Fibroblast of skin of right quadriceps (primary cell): Measurements from ENCODE around the gene UNC5B.

Experiments used
- DNase-seq: peaks from one replicate; pipeline ENCODE4 v3.0.0-alpha.2; 2013

The UNC5B gene

DNA sequence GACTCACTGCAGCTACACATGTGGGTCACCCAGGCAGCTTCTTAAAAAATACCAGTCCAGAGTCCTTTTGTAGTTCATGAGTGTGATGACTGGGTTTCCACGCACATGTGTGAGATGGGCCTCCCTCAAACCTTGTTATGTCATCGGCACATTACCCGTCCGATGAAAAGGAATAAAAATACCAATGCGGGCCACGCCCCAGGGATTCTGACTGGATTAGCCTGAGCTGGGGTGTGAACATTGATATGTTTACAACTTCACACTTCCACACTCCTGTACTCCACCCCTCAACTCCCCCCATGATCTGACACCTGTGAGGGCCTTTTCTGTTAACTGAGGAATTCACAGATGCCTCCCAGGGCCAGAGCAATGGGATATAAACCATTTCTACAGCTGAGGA lies 112.9 kb downstream of the UNC5B start:
- no peak for DNase-seq

DNA sequence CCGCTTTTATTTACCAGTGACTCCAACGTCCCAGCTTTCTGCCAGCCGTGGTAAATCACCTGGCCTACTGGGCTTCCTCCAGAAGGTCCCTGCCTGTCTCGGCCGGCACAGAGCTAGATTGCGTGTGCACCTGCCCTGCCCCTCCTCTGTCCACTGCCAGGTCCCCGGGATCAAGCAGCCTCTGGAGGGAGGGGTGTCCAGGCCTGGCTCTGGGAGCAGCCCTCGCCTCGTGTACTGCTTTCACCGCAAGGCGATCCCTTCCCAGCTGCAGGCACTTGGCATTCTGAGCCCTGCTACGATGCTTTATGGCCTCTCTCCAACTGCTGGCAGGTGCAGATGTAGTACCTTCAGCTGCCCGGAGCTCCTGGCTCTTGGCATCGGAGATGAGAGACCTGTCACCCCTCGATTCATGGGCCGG lies 114.1 kb downstream of the UNC5B start:
- DNase-seq = no peak

- DNase-seq = no peak
Measured at GRCh38 chr10:71330789-71331404, 118.5 kb downstream of the UNC5B start.

DNA sequence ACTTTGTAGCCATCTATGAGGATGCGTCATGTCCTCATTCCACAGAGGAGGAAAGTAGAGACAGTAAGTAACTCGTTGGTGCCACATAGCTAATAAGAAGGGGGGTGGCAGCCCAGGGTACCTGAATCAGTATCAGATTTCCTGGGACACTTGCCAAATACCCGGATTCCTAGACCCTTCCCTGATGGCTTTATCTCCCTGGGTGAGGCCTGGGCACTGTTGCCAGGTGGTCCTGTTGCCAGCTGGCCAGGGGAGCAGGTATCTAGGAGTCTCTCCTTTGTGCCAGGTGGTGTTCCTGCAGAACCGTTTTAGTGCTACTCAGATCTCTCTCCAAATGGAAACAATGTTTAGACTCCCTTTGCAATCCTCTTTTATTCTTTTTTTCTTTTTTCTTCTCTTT lies 119.4 kb downstream of the UNC5B start:
- no peak for DNase-seq

DNA sequence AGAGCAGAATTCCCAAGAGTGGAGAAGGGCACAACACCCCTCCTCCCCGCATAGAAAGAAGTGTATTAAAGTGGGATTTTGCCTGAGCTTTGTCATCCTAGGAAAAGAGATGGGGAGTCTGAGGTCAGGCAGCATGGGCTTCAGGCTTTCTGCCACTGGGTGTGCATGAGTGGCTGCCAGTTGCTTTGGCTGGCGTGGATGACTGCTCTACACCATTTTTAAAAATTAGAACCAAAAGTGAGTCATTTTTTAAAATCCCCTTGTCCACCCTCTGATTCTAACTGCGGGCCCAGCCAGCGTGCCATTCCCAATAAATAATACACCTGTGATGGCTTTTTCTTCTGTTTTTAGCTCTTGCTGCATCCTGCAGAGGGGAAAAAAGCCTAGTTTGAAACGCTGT lies 120.1 kb downstream of the UNC5B start:
- DNase-seq = no peak

GRCh38 chr10:71333129-71333887 lies 120.9 kb downstream of the UNC5B start:
- no peak for DNase-seq

DNA sequence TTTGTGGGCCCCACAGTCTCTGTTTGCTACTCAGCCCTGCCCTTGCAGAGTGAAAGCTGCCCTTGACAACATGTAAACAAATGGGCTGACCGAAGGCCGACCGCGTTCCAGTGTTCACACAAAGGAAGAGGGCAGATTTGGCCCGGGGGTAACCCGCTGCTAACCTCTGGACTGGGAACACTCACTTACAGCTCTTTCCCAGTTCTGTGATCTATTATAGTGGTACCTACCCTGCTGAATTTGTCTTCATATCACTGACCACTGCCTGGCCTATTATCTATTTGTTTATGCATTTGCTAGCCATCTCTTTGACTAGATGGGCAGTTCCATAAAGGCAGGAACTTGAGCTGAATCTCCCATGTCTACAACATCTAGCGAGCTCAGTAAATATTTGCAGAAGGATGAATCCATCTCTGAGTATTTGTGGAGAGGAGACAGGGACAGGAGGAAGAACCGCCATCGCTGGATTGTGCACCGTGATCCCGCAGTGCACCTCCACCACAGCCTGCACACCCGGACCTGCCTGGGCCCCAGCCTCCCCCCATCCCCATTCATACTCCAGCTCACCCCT lies 121.9 kb downstream of the UNC5B start:
- no peak for DNase-seq

- DNase-seq = no peak
Measured at GRCh38 chr10:71335173-71335708, 122.9 kb downstream of the UNC5B start.

DNA sequence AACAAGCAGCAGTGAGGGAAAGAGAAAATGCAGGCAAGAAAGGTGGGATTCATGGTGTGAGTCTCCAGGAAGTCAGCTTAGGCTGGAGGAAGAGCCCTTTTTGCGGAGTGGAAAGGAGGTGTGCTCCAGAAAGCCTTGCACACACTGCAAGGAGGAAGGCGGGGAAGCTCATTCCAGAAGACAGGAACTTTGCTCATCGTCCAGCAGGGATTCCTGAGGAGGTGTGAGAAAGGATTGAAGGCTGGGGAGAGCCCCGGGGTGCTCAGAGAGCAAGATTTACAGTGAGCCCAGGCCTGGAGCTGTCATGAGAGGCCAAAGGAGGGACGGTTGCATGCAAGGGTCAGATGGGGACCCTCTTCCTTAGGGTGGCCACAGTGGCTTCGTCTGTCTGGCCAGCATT lies 124.3 kb downstream of the UNC5B start:
- DNase-seq = no peak

DNA sequence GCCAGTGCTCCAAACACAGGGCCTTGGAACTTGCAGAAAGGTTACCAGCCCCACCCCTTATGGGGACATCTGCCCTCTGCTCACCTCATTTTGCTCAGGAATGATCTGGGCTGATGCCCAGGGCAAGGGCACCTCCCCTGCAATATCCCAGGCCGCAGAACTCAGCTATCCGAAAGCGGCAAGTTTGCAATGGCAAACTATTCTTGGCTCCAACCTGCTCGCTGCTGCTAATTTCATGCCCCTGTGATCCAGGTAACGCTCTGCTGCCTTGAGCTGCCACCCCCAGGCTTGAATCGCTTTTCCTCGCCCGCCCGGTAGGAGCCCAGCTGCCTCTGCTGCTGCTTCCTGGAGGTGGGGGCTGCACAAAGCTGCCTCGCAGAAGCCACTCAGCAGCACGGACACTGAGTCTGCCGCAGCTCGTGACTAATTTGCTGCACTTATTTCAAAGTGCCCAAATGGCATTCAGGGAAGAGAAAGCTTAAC lies 124.9 kb downstream of the UNC5B start:
- DNase-seq = no peak

- DNase-seq = no peak
Measured at GRCh38 chr10:71338728-71339495, 126.5 kb downstream of the UNC5B start.

DNA sequence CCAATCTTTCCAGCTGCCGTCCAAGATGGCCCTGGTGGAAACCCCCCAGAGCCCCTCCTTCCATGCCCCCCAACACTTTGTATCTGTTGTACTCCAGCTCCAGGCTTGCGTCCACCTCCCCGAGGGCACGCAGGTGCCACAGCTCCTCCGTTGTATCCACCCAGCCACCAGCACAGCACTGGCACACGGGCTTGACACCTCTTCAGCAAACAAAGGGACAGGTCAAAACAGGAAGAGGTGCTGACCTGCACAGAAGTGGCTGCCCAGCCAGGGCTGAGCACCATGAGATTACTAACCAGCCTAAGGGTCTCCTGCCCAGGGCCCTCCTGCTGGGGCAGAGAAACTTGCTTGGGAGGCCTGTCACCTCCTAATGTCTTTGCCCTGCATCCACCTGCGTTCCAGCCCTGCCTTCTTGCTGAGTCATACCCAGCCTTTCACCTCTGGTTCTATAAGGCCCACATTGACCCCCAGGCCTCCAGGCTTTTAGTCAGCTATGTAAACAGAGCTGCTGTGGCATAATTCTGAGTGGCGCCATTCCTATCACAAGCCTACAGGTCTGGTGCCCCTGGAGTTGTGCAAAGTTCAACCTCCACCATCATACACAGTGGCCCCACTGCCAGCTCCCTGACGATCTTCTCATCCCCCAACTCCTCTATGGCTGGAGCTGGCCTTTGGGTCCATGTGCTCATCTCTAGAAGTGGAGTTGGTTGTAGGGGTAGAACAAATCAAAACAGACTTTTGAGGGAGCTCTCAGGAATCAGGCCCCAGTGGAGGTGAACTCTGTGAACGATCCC lies 127.6 kb downstream of the UNC5B start:
- DNase-seq = no peak

- no peak for DNase-seq
Measured at GRCh38 chr10:71342573-71343391, 130.4 kb downstream of the UNC5B start.

- DNase-seq = no peak
Measured at GRCh38 chr10:71343392-71343773, 131.0 kb downstream of the UNC5B start.

DNA sequence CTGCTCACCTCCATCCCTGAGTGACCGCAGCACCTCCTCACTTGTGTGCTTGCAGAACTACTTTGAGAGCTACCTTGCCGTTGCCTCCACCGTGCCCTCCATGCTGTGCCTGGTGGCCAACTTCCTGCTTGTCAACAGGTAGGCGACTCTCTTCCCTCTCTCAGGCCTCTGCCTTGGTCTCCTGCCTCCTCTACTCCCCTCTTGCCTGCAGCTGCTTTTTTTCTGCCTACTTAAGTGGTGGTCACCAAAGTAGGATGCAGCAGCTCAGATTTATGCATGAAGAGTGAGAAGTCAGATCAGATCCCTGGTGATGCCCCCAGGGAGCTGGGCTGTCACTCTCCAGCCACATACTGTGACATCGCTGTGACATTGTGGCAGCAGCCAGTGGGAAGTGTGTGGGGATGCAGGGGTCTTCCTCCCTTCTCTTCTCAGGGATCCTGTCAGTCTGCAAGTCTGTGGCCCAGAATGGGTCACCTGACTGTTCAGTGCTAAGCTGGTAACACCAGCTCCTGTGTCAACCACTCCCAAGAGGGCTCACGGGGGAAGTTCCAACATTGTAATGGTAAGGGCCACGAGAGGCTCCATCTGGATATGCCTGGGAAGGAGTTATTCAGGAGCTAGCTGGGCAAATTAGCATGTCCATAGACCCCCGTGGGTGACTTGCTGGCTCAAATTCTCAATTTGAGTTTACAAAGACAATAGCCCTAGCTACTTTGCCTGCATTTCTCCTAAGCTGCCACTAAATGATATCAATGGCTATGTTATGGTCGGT lies 132.0 kb downstream of the UNC5B start:
- no peak for DNase-seq

DNA sequence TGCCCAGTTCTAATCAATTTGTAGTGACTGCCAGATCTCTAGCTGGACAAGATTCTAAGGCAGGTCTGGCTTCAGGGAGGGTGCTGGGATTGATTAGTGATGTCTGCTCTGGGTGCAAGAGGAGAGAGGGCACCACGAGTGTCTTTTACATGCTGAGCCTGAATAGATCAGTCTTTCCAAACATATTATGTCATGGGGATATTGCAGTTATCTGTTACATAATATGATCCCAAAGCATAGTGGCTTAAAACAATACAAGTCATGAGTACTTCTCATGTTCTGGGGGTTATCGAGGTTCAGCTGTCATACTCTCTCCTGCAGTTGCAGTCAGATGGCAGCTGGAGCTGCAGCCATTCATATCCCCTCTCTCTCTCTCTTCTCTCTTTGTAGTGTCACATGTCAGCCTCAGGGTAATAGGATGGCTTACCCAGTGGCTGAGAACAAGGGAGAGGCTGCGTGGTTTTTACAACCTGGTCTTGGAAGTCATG lies 132.7 kb downstream of the UNC5B start:
- DNase-seq = no peak

- DNase-seq = no peak
Measured at GRCh38 chr10:71345694-71346093, 133.3 kb downstream of the UNC5B start.

DNA sequence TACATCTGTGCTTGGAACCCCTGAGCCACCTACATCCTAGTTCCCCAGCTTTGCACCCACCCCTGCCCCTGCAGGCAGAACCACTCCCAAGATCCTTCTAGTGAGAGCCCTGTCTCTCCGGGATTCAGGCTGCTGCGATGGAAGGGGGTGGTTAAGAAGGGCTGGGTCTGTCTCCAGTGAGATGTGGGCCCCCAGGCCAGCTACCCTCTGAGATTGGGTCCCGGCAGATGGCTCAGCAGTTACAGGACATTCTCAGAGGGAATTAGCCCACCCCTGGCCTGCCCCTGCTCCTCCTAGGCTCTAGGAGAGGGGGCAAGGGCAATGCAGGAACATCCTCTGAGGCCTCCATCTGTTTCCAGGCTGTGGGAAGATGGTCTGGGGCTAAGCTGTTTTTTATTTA lies 134.4 kb downstream of the UNC5B start:
- no peak for DNase-seq

DNA sequence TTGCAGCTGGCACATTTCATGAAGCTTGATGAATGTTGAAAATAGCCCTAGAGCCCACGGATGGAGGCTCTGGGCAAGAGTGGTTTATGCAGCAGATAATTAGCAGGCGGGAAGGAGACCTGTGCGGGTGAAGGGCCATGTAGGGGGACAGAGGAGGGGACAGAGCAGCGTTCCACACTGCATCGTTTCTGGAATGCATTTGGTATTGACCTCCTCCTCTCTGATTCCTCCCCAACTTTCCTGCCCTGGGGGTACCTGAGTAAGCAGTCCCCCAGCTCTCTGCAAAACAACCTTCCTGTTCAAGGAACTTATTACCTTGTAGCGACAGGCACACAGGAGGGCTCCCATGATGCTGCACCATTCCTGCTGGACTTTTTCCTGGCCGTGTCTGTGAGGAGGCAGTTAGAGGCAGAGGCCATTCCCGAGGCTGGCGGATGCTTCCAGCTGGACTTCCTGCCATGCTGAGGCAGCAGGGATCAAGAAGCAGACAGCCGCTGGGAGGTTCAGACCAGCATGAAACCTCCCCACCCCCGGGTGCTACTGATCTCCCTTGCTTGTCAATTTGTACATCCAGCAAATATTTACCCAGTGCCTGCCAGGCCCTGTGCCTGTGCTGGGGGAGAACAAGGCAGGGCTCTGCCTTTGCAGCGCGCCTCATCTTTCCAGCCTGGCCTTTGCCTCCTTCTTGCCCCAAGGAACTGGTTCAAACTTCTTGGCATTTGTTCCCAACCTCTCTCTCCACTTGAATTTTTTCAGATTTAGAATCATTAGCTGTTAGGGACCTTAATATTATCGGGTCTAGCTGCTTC lies 135.4 kb downstream of the UNC5B start:
- no peak for DNase-seq

- no peak for DNase-seq
Measured at GRCh38 chr10:71348850-71349249, 136.5 kb downstream of the UNC5B start.
